ENCODE results near the gene IGFBPL1. TPM values are rescaled to one million over a fixed set of nuclear protein-coding genes. Genes with fewer than 3 reads are reported as not detected.

The IGFBPL1 gene
- total and polyA plus RNA-seq, 2 of the 13 experiments (the other 11 are each of a cell fraction or from before 2014, with no cell fraction given): 0.24 TPM; not detected in 1

DNA sequence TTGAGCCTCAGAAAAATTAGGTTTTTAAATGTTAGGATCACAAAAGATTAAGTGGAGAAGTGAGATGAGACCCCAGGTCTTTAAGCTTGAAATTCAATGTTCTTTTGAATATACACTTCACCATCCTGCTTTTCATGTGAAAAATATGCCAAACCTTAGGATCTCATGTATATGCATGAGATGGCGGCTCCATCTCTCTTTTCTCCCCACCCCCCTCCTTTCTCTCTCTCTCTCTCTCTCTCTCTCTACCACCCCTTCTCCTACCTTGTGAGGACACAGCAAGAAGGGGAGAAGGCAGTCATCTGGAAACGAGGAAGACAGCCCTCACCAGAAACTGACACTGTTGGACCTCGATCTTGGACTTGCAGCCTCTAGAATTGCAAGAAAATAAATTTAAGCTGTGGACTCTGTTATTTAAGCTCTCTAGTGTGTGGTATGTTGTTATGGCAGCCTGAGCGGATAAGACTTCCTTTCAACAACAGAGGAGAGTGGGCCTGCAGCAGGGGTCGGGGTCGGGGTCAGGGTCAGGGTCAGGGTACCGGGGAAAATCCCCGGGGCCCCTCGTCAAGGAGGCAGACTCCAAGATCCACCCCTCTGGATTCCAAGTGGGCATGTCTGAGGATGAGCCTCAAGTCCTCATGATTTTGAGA lies 48.1 kb downstream of the IGFBPL1 start (continued):
- TF ChIP-seq RXRB (CRISPR knock-in tag; IDR thresholded peaks at IDR 0.05; ENCODE audit: borderline replicate concordance): 0 out of 2 replicates have a peak, but pooled peaks have one; percentile 20
- TF ChIP-seq SMYD3 (CRISPR knock-in tag; IDR thresholded peaks at IDR 0.05): no peak
- no peak for TF ChIP-seq ZNF264 (CRISPR knock-in tag; IDR thresholded peaks at IDR 0.05)
- no peak for TF ChIP-seq SMARCC2 (IDR thresholded peaks at IDR 0.05)
- TF ChIP-seq NR2F2 (IDR thresholded peaks at IDR 0.05; ENCODE audit: borderline replicate concordance, low read depth): peak; percentile 72; the same call in 1 of the 2 replicates
- no peak for TF ChIP-seq HDAC2 (CRISPR knock-in tag; IDR thresholded peaks at IDR 0.05)
- TF ChIP-seq, protein P1, sequence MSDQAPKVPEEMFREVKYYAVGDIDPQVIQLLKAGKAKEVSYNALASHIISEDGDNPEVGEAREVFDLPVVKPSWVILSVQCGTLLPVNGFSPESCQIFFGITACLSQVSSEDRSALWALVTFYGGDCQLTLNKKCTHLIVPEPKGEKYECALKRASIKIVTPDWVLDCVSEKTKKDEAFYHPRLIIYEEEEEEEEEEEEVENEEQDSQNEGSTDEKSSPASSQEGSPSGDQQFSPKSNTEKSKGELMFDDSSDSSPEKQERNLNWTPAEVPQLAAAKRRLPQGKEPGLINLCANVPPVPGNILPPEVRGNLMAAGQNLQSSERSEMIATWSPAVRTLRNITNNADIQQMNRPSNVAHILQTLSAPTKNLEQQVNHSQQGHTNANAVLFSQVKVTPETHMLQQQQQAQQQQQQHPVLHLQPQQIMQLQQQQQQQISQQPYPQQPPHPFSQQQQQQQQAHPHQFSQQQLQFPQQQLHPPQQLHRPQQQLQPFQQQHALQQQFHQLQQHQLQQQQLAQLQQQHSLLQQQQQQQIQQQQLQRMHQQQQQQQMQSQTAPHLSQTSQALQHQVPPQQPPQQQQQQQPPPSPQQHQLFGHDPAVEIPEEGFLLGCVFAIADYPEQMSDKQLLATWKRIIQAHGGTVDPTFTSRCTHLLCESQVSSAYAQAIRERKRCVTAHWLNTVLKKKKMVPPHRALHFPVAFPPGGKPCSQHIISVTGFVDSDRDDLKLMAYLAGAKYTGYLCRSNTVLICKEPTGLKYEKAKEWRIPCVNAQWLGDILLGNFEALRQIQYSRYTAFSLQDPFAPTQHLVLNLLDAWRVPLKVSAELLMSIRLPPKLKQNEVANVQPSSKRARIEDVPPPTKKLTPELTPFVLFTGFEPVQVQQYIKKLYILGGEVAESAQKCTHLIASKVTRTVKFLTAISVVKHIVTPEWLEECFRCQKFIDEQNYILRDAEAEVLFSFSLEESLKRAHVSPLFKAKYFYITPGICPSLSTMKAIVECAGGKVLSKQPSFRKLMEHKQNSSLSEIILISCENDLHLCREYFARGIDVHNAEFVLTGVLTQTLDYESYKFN (CRISPR knock-in tag; conservative IDR thresholded peaks at IDR 0.05): peak; percentile 62
- TF ChIP-seq ZNF362 (CRISPR knock-in tag; IDR thresholded peaks at IDR 0.05; ENCODE audit: borderline replicate concordance): no peak
- TF ChIP-seq SALL1 (CRISPR knock-in tag; IDR thresholded peaks at IDR 0.05): peak; percentile 48
- TF ChIP-seq PBX3 (CRISPR knock-in tag; IDR thresholded peaks at IDR 0.05; ENCODE audit: borderline replicate concordance): no peak
- no peak for TF ChIP-seq GRHL1 (CRISPR knock-in tag; conservative IDR thresholded peaks at IDR 0.05)
- TF ChIP-seq ZC3H13 (CRISPR knock-in tag; IDR thresholded peaks at IDR 0.05): no peak
- 0 out of 2 replicates have a peak, but pooled peaks have one; percentile 31 for TF ChIP-seq MTA1 (CRISPR knock-in tag; IDR thresholded peaks at IDR 0.05; ENCODE audit: borderline replicate concordance)
- TF ChIP-seq NR3C1 (CRISPR knock-in tag; IDR thresholded peaks at IDR 0.05): no peak
- no peak for TF ChIP-seq NFKB2 (CRISPR knock-in tag; IDR thresholded peaks at IDR 0.05; ENCODE audit: borderline replicate concordance)
- TF ChIP-seq TEF (CRISPR knock-in tag; IDR thresholded peaks at IDR 0.05): no peak
- no peak for TF ChIP-seq ZNF354B (CRISPR knock-in tag; IDR thresholded peaks at IDR 0.05)
- peak; percentile 55 for TF ChIP-seq NCOR1 (IDR thresholded peaks at IDR 0.05; ENCODE audit: borderline replicate concordance, low read length)

Measured in HepG2 (cell line).